Neural cell (in vitro differentiated cells): Measurements from ENCODE around the gene DRD1.

Experiments
- EP300 ChIP-seq: fragments of 450-650 bp; conservative IDR thresholded peaks from 2 replicates; pipeline ENCODE4 v1.6.1; 2014; ENCODE audit warnings: antibody characterized with exemption, mild to moderate bottlenecking, moderate library complexity; ENCODE audit not compliant: poor library complexity, severe bottlenecking
- EZH2 ChIP-seq: fragments of 200-600, 300-800 bp; shearing (Covaris generic), sonication (generic); IDR thresholded peaks from 2 replicates; pipeline ENCODE4 v1.6.1; 2014; ENCODE audit warnings: antibody characterized with exemption, low read length, borderline replicate concordance, mild to moderate bottlenecking; ENCODE audit not compliant: insufficient read depth, poor library complexity, severe bottlenecking
- POLR2AphosphoS5 ChIP-seq: IDR thresholded peaks from 2 replicates; pipeline ENCODE4 v1.6.1; 2012
- RAD21 ChIP-seq: fragments of 450-650 bp; conservative IDR thresholded peaks from 2 replicates; pipeline ENCODE4 v1.6.1; 2014; ENCODE audit warnings: antibody characterized with exemption, mild to moderate bottlenecking, moderate library complexity
- SMC3 ChIP-seq: fragments of 450-650 bp; conservative IDR thresholded peaks from 2 replicates; pipeline ENCODE4 v1.6.1; 2014; ENCODE audit warnings: antibody characterized with exemption, mild to moderate bottlenecking, moderate library complexity; ENCODE audit not compliant: poor library complexity
- TAF1 ChIP-seq: IDR thresholded peaks from 2 replicates; pipeline ENCODE4 v1.6.1; 2012; ENCODE audit warnings: low read depth
- TF ChIP-seq, protein P1 (sequence below): fragments of 450-650 bp; IDR thresholded peaks from 2 replicates; pipeline ENCODE4 v1.5.1; 2014; ENCODE audit warnings: antibody characterized with exemption, mild to moderate bottlenecking, moderate library complexity; ENCODE audit not compliant: poor library complexity, severe bottlenecking
- TF ChIP-seq, protein P2 (sequence below): IDR thresholded peaks from 2 replicates; pipeline ENCODE4 v1.6.1; 2012; ENCODE audit warnings: borderline replicate concordance

DNA sequence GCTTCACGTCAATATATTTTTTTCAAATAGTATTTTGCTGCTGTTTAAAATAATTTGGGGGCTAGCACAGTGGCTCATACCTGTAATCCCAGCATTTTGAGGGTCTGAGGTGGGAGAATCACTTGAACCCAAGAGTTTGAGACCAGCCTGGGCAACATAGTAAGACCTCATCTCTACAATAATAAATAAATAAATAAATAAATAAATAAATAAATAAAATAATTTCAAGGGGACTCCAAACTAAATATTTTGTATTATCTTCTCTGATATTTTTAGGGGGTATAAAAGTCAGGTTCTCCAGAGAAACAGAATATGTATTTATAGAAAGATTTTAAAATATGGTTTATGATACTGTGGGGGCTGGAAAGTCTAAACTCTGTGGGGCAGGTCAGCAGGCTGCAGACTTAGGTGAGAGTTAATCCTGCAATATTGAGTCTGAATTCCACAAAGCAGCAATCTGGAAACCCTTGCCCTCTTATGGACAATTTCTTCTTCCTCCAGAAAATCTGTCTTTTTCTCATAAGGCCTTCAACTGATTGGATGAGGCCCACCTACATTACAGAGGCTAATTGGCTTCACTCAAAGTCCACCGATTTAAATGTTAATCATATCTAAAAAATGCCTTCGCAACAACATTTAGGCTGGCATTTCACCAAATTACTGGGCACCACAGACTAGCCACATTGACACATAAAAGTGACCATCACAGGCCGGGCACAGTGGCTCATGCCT lies 53.5 kb downstream of the DRD1 start:
- TF ChIP-seq RAD21, result no peak
- no peak for TF ChIP-seq SMC3
- TF ChIP-seq, protein P1, sequence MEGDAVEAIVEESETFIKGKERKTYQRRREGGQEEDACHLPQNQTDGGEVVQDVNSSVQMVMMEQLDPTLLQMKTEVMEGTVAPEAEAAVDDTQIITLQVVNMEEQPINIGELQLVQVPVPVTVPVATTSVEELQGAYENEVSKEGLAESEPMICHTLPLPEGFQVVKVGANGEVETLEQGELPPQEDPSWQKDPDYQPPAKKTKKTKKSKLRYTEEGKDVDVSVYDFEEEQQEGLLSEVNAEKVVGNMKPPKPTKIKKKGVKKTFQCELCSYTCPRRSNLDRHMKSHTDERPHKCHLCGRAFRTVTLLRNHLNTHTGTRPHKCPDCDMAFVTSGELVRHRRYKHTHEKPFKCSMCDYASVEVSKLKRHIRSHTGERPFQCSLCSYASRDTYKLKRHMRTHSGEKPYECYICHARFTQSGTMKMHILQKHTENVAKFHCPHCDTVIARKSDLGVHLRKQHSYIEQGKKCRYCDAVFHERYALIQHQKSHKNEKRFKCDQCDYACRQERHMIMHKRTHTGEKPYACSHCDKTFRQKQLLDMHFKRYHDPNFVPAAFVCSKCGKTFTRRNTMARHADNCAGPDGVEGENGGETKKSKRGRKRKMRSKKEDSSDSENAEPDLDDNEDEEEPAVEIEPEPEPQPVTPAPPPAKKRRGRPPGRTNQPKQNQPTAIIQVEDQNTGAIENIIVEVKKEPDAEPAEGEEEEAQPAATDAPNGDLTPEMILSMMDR, result no peak
- no peak for TF ChIP-seq TAF1
- TF ChIP-seq, protein P2, sequence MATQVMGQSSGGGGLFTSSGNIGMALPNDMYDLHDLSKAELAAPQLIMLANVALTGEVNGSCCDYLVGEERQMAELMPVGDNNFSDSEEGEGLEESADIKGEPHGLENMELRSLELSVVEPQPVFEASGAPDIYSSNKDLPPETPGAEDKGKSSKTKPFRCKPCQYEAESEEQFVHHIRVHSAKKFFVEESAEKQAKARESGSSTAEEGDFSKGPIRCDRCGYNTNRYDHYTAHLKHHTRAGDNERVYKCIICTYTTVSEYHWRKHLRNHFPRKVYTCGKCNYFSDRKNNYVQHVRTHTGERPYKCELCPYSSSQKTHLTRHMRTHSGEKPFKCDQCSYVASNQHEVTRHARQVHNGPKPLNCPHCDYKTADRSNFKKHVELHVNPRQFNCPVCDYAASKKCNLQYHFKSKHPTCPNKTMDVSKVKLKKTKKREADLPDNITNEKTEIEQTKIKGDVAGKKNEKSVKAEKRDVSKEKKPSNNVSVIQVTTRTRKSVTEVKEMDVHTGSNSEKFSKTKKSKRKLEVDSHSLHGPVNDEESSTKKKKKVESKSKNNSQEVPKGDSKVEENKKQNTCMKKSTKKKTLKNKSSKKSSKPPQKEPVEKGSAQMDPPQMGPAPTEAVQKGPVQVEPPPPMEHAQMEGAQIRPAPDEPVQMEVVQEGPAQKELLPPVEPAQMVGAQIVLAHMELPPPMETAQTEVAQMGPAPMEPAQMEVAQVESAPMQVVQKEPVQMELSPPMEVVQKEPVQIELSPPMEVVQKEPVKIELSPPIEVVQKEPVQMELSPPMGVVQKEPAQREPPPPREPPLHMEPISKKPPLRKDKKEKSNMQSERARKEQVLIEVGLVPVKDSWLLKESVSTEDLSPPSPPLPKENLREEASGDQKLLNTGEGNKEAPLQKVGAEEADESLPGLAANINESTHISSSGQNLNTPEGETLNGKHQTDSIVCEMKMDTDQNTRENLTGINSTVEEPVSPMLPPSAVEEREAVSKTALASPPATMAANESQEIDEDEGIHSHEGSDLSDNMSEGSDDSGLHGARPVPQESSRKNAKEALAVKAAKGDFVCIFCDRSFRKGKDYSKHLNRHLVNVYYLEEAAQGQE, result no peak
- TF ChIP-seq EP300, result no peak
- no peak for TF ChIP-seq EZH2
- no peak for TF ChIP-seq POLR2AphosphoS5
